Measurements from ENCODE around the gene DUS3L.

Gene DUS3L

GRCh38 chr19:5803752-5804515 lies 13.0 kb upstream of the DUS3L start:
- no peaks in the 10 kb centered on the region for H3K36me3 ChIP-seq
- no peaks in the 10 kb centered on the region for H3K9me3 ChIP-seq
- TF ChIP-seq CTCF (IDR thresholded peaks at IDR 0.05; ENCODE audit: low read depth, low read length), result peak; percentile 98
- H3K4me1 ChIP-seq, result peaks cover 36% of the 10 kb centered on the region
- peak; percentile 98 for DNase-seq
- peak overlapping the region; percentile 33 for H3K4me3 ChIP-seq (ENCODE audit: low read depth, low read length)
- peaks cover 7% of the 10 kb centered on the region for H3K27me3 ChIP-seq

GRCh38 chr19:5803441-5803751 lies 12.4 kb upstream of the DUS3L start:
- Histone ChIP-seq H3K9me3 (no peaks in the 10 kb centered on the region), H3K36me3 (no peaks in the 10 kb centered on the region), H3K27me3 (peaks cover 7% of the 10 kb centered on the region), H3K4me3 (ENCODE audit: low read depth, low read length) (no peak overlapping the region), H3K4me1 (peaks cover 39% of the 10 kb centered on the region)
- no peak for DNase-seq
- TF ChIP-seq CTCF (IDR thresholded peaks at IDR 0.05; ENCODE audit: low read depth, low read length), result no peak

GRCh38 chr19:5801796-5802619 lies 11.0 kb upstream of the DUS3L start:
- peak; percentile 87 for DNase-seq
- H3K27me3 ChIP-seq, result peaks cover 7% of the 10 kb centered on the region
- no peak for TF ChIP-seq CTCF (IDR thresholded peaks at IDR 0.05; ENCODE audit: low read depth, low read length)
- peak overlapping the region; percentile 14 for H3K4me3 ChIP-seq (ENCODE audit: low read depth, low read length)
- H3K9me3 ChIP-seq, result no peaks in the 10 kb centered on the region
- no peaks in the 10 kb centered on the region for H3K36me3 ChIP-seq
- H3K4me1 ChIP-seq, result peaks cover 35% of the 10 kb centered on the region

GRCh38 chr19:5800361-5801270 lies 9.7 kb upstream of the DUS3L start:
- no peak for DNase-seq
- Histone ChIP-seq H3K9me3 (no peaks in the 10 kb centered on the region), H3K4me1 (peaks cover 33% of the 10 kb centered on the region), H3K36me3 (no peaks in the 10 kb centered on the region), H3K4me3 (ENCODE audit: low read depth, low read length) (no peak overlapping the region), H3K27me3 (peaks cover 3% of the 10 kb centered on the region)
- TF ChIP-seq CTCF (IDR thresholded peaks at IDR 0.05; ENCODE audit: low read depth, low read length), result no peak

GRCh38 chr19:5799247-5800241 lies 8.6 kb upstream of the DUS3L start:
- no peaks in the 10 kb centered on the region; the same call in 1 of the 2 replicates for H3K27me3 ChIP-seq
- peak overlapping the region; percentile 14; the same call in 1 of the 2 replicates for H3K4me3 ChIP-seq (ENCODE audit: low read depth, low read length)
- peak; percentile 87 for DNase-seq
- no peak for TF ChIP-seq CTCF (IDR thresholded peaks at IDR 0.05; ENCODE audit: low read depth, low read length)
- peaks cover 33% of the 10 kb centered on the region for H3K4me1 ChIP-seq
- no peaks in the 10 kb centered on the region for H3K9me3 ChIP-seq
- no peaks in the 10 kb centered on the region for H3K36me3 ChIP-seq

All from BE2C (cell line).